ENCODE results near the gene PECR.
"Not testable (repeated sequence)": the region's sequence is repeated elsewhere in the genome, so short reads cannot be mapped to it uniquely, and the experiment has no call there.

Gene PECR

DNA sequence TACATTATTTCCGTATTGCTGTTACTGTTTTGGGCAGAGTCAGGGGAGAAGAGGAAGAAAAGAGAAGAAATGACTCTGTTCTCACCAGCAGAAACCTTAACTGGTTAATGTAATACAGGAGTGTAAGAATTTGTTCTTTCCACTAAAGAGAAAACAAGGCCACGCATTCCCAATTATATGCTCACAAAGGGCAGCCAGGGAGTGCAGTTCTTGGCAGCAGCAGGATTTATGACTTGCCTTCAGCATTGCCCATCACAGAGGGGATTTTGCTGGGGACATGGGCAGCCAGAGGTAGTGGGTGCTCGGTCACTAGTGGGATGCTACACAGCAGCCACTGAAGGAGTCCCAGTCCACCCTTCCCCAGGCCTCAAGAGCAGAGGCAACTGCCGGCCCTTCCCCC is 86.7 kb downstream of the PECR start:
- DNase-seq = no peak

DNA sequence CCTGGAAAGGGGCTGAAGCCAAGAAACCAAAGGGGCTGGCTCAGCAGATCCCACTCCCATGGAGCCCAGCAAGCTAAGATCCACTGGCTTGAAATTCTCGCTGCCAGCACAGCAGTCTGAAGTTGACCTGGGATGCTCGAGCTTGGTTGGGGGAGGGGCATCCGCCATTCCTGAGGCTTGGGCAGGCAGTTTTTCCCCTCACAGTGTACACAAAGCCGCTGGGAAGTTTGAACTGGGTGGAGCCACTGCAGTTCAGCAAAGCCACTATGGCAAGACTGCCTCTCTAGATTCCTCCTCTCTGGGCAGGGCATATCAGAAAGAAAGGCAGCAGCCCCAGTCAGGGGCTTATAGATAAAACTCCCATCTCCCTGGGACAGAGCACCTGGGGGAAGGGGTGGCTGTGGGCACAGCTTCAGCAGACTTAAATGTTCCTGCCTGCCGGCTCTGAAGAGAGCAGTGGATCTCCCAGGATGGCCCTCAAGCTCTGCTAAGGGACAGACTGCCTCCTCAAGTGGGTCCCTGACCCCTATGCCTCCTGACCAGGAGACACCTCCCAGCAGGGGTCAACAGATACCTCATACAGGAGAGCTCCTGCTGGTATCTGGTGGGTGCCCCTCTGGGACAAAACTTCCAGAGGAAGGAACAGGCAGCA is 92.9 kb downstream of the PECR start:
- not testable (repeated sequence) for DNase-seq

Data from amniotic stem cell (primary cell).